Measurements from ENCODE around the gene LEP.

DNA sequence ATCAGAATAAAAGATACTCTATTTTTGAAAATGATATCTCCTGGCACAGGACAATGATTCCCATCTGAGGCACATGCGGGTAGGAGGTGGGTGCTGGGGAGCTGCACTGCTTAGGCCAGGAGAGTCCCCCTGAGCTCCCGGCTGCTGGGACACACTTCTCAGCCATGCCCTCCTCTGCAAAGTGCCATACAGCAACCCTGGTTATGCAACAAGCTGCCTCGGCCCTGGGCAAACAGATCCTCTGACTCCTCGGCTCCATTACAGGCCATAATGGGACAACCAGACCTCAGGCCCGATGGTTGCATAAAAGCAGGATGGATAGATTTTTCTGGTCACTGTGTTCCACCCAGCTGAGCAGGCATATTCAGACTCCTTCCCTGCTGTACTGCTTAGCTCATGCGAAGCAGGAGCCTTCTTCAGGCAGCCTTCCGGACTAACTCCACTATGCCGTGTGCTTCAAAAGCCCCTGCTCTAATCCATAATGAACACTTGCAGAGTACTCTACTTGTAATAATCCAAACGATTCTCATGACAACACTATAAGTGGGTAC is 6.5 kb upstream of the LEP start:
- TF ChIP-seq, protein P1, sequence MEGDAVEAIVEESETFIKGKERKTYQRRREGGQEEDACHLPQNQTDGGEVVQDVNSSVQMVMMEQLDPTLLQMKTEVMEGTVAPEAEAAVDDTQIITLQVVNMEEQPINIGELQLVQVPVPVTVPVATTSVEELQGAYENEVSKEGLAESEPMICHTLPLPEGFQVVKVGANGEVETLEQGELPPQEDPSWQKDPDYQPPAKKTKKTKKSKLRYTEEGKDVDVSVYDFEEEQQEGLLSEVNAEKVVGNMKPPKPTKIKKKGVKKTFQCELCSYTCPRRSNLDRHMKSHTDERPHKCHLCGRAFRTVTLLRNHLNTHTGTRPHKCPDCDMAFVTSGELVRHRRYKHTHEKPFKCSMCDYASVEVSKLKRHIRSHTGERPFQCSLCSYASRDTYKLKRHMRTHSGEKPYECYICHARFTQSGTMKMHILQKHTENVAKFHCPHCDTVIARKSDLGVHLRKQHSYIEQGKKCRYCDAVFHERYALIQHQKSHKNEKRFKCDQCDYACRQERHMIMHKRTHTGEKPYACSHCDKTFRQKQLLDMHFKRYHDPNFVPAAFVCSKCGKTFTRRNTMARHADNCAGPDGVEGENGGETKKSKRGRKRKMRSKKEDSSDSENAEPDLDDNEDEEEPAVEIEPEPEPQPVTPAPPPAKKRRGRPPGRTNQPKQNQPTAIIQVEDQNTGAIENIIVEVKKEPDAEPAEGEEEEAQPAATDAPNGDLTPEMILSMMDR (IDR thresholded peaks at IDR 0.05): no peak
- TF ChIP-seq ZFX (IDR thresholded peaks at IDR 0.05; ENCODE audit: borderline replicate concordance): no peak
